IMR-90 (cell line): ENCODE data around the gene KRTAP10-11. TPM values are rescaled to one million over a fixed set of nuclear protein-coding genes. Genes with fewer than 3 reads are reported as not detected.

Source experiments
- ATAC-seq: fragments of 200-7000 bp; cut with Tn5 transposase; 2 replicates; pipeline ENCODE4 v1.9.1; 2020; ENCODE audit warnings: low read depth, mild to moderate bottlenecking, moderate library complexity
- BruUV-seq: library from RNA; stranded (reverse); fragments of 400-500 nt; replicated peaks from 2 replicates; lab custom pipeline; 2021; lab: Mats Ljungman, UMichigan
- CTCF ChIA-PET: fragments of 300-600 bp; formaldehyde crosslinking; extraction: SDS; loops from one replicate; lab custom pipeline; 2021; ENCODE audit warnings: antibody characterized with exemption; lab: Yijun Ruan, JAX
- POLR2A ChIA-PET: fragments of 300-600 bp; sonication (Branson Sonifier 250); formaldehyde crosslinking; loops from one replicate; lab custom pipeline; 2022; ENCODE audit warnings: antibody characterized with exemption; ENCODE audit not compliant: unreplicated experiment; lab: Charles Lee
- DNase-seq: peaks from one replicate; pipeline ENCODE4 v3.0.0; 2013
- H2AFZ ChIP-seq: replicated peaks from 2 replicates; pipeline ENCODE3; 2013; ENCODE audit warnings: low read length, mild to moderate bottlenecking; ENCODE audit not compliant: poor library complexity
- H2AK5ac ChIP-seq: 2 replicates; pipeline ENCODE4 v1.6.1; 2013; ENCODE audit warnings: low read depth, low read length, inconsistent platforms
- H2AK9ac ChIP-seq: replicated peaks from 2 replicates; pipeline ENCODE3; 2013; ENCODE audit warnings: mild to moderate bottlenecking, low read depth, low read length, moderate library complexity; ENCODE audit not compliant: poor library complexity
- H2BK120ac ChIP-seq: 2 replicates; pipeline ENCODE4 v1.6.1; 2013; ENCODE audit warnings: low read depth, low read length, inconsistent platforms
- H2BK15ac ChIP-seq: 3 replicates; pipeline ENCODE4 v1.6.1; 2013; ENCODE audit warnings: low read depth, low read length, inconsistent platforms
- H2BK20ac ChIP-seq: 2 replicates; pipeline ENCODE4 v1.6.1; 2013; ENCODE audit warnings: low read depth, mild to moderate bottlenecking, inconsistent platforms, low read length, moderate library complexity
- H2BK5ac ChIP-seq: 2 replicates; pipeline ENCODE4 v1.6.1; 2013; ENCODE audit warnings: mild to moderate bottlenecking, low read depth, low read length, inconsistent platforms; ENCODE audit not compliant: poor library complexity, severe bottlenecking
- H3K14ac ChIP-seq: replicated peaks from 2 replicates; pipeline ENCODE4 v1.6.1; 2013; ENCODE audit warnings: low read depth, low read length, inconsistent platforms
- H3K18ac ChIP-seq: 2 replicates; pipeline ENCODE4 v1.6.1; 2013; ENCODE audit warnings: low read depth, low read length, control low read depth
- H3K23ac ChIP-seq: 2 replicates; pipeline ENCODE4 v1.6.1; 2013; ENCODE audit warnings: low read depth, low read length, inconsistent platforms
- H3K27ac ChIP-seq: 2 replicates; pipeline ENCODE4 v1.5.1; 2013; ENCODE audit warnings: mild to moderate bottlenecking, control low read depth, low read length; ENCODE audit not compliant: insufficient read depth
- H3K27me3 ChIP-seq: 2 replicates; pipeline ENCODE4 v1.6.1; 2013; ENCODE audit warnings: low read length; ENCODE audit not compliant: control insufficient read depth, insufficient read depth
- H3K36me3 ChIP-seq: 2 replicates; pipeline ENCODE4 v1.6.1; 2013; ENCODE audit warnings: low read length, mixed read lengths; ENCODE audit not compliant: control insufficient read depth, insufficient read depth
- H3K4ac ChIP-seq: 2 replicates; pipeline ENCODE4 v1.6.1; 2013; ENCODE audit warnings: low read depth, low read length, inconsistent platforms
- H3K4me1 ChIP-seq: 2 replicates; pipeline ENCODE4 v1.6.1; 2013; ENCODE audit warnings: low read length, mixed read lengths; ENCODE audit not compliant: control insufficient read depth, insufficient read depth
- H3K4me2 ChIP-seq: 2 replicates; pipeline ENCODE4 v1.6.1; 2013; ENCODE audit warnings: low read depth, mild to moderate bottlenecking, control low read depth, low read length, moderate library complexity
- H3K4me3 ChIP-seq: 2 replicates; pipeline ENCODE4 v1.5.1; 2013; ENCODE audit warnings: low read depth, mild to moderate bottlenecking, control low read depth, low read length, moderate library complexity; ENCODE audit not compliant: insufficient read depth
- H3K56ac ChIP-seq: 2 replicates; pipeline ENCODE4 v1.6.1; 2013; ENCODE audit warnings: low read length, inconsistent platforms; ENCODE audit not compliant: insufficient read depth; ENCODE audit errors: extremely low read depth
- H3K79me1 ChIP-seq, 2 experiments: 2 replicates each; pipeline ENCODE4 v1.6.1; 2013; ENCODE audit warnings: low read length in 2 of 2, inconsistent platforms in 1 of 2, low read depth in 1 of 2
- H3K9ac ChIP-seq: 2 replicates; pipeline ENCODE4 v1.6.1; 2013; ENCODE audit warnings: low read depth, low read length, control low read depth
- H3K9me1 ChIP-seq: 2 replicates; pipeline ENCODE4 v1.6.1; 2013; ENCODE audit warnings: low read length, inconsistent platforms; ENCODE audit not compliant: insufficient read depth
- H3K9me3 ChIP-seq: 2 replicates; pipeline ENCODE4 v1.6.1; 2013; ENCODE audit warnings: low read length; ENCODE audit not compliant: control insufficient read depth, insufficient read depth
- H4K20me1 ChIP-seq: 2 replicates; pipeline ENCODE4 v1.6.1; 2013; ENCODE audit warnings: low read length, inconsistent platforms; ENCODE audit not compliant: insufficient read depth
- H4K5ac ChIP-seq: 2 replicates; pipeline ENCODE4 v1.6.1; 2013; ENCODE audit warnings: mild to moderate bottlenecking, low read depth, low read length, control low read depth
- H4K8ac ChIP-seq, 2 experiments: 2 replicates each; pipeline ENCODE4 v1.6.1; 2013; ENCODE audit warnings: low read depth in 2 of 2, low read length in 2 of 2, control low read depth in 1 of 2, inconsistent platforms in 1 of 2
- H4K91ac ChIP-seq: 2 replicates; pipeline ENCODE4 v1.6.1; 2013; ENCODE audit warnings: low read depth, low read length, inconsistent platforms; ENCODE audit not compliant: insufficient read depth
- BHLHE40 ChIP-seq: fragments of 150-350 bp; IDR thresholded peaks from 2 replicates; pipeline ENCODE4 v1.6.1; 2016; ENCODE audit warnings: mild to moderate bottlenecking, low read depth, low read length
- CEBPB ChIP-seq: IDR thresholded peaks from 2 replicates; pipeline ENCODE4 v1.6.1; 2012; ENCODE audit warnings: low read depth, low read length, improper control_type of control experiment
- CHD1 ChIP-seq: IDR thresholded peaks from 2 replicates; pipeline ENCODE4 v1.6.1; 2012; ENCODE audit warnings: low read depth, low read length, improper control_type of control experiment
- CTCF ChIP-seq: conservative IDR thresholded peaks from 2 replicates; pipeline ENCODE4 v1.5.1; 2012; ENCODE audit warnings: mild to moderate bottlenecking, low read depth, low read length, improper control_type of control experiment
- ELK1 ChIP-seq: fragments of 150-350 bp; IDR thresholded peaks from 2 replicates; pipeline ENCODE4 v1.6.1; 2016; ENCODE audit warnings: low read depth, mild to moderate bottlenecking, low read length, moderate library complexity, borderline replicate concordance
- FOS ChIP-seq: fragments of 150-350 bp; IDR thresholded peaks from 2 replicates; pipeline ENCODE4 v1.6.1; 2016; ENCODE audit warnings: low read depth, low read length
- MAFK ChIP-seq: IDR thresholded peaks from 2 replicates; pipeline ENCODE4 v1.6.1; 2012; ENCODE audit warnings: low read depth, low read length, improper control_type of control experiment
- MXI1 ChIP-seq: IDR thresholded peaks from 2 replicates; pipeline ENCODE4 v1.6.1; 2012; ENCODE audit warnings: low read depth, mild to moderate bottlenecking, low read length, moderate library complexity, borderline replicate concordance
- NFE2L2 ChIP-seq: fragments of 150-350 bp; IDR thresholded peaks from 2 replicates; pipeline ENCODE4 v1.6.1; 2016; ENCODE audit warnings: low read depth, mild to moderate bottlenecking, low read length
- POLR2A ChIP-seq: IDR thresholded peaks from 2 replicates; pipeline ENCODE4 v1.6.1; 2012; ENCODE audit warnings: mild to moderate bottlenecking, low read depth, low read length
- RAD21 ChIP-seq: IDR thresholded peaks from 2 replicates; pipeline ENCODE4 v1.6.1; 2012; ENCODE audit warnings: low read length, improper control_type of control experiment
- RCOR1 ChIP-seq: IDR thresholded peaks from 2 replicates; pipeline ENCODE4 v1.6.1; 2012; ENCODE audit warnings: mild to moderate bottlenecking, low read length, improper control_type of control experiment; ENCODE audit not compliant: insufficient replicate concordance
- RFX5 ChIP-seq: IDR thresholded peaks from 2 replicates; pipeline ENCODE4 v1.8.0; 2012; ENCODE audit warnings: low read depth, mild to moderate bottlenecking, low read length, moderate library complexity
- SMC3 ChIP-seq: fragments of 150-350 bp; IDR thresholded peaks from 2 replicates; pipeline ENCODE4 v1.6.1; 2016; ENCODE audit warnings: low read depth, mild to moderate bottlenecking, antibody characterized with exemption, low read length, moderate library complexity
- USF2 ChIP-seq: fragments of 150-350 bp; IDR thresholded peaks from 2 replicates; pipeline ENCODE4 v1.6.1; 2017; ENCODE audit warnings: mild to moderate bottlenecking, antibody characterized with exemption, low read length, low read depth
- WGBS, 2 experiments: methylation state at CpG; one replicate each; pipeline versions ENCODE4 v1.1.5 to v1.1.7; 2013; ENCODE audit warnings: missing lambda C conversion rate in 2 of 2; ENCODE audit not compliant: insufficient read length in 1 of 2; ENCODE audit errors: extremely low coverage in 2 of 2; 5-methylcytosine and 5-hydroxymethylcytosine counted together
- dilution Hi-C: fragments of 300-500 bp; cut with HindIII; formaldehyde crosslinking; loops from one replicate; pipeline ENCODE4 v1.14.3; 2018; ENCODE audit warnings: low sequenced_read_pairs; ENCODE audit not compliant: unreplicated experiment
- in situ Hi-C: fragments of 300-500 bp; cut with MboI; formaldehyde crosslinking; loops from 3 replicates; pipeline ENCODE4 v1.14.3; 2019; ENCODE audit warnings: low sequenced_read_pairs, inconsistent platforms, mixed read lengths
- intact Hi-C: fragments of 100-400 bp; cut with micrococcal nuclease; formaldehyde crosslinking; loops from 2 replicates; pipeline ENCODE4 v1.10.0; 2022
- polyA plus RNA-seq, 3 experiments: library from polyadenylated mRNA; depleted of rRNA; stranded (reverse); fragments of >200 nt; gene quantifications; 2 replicates each; pipeline ENCODE4 v1.2.3, GENCODE V29; 2012; ENCODE audit warnings: low replicate concordance in 1 of 3
- total RNA-seq: library from RNA; depleted of rRNA; stranded (reverse); fragments of >200 nt; gene quantifications from 2 replicates; pipeline ENCODE4 v1.2.3, GENCODE V29; 2012

KRTAP10-11 gene
- total and polyA plus RNA-seq, 2 of the 4 experiments (the other 2 are of a cell fraction), result not detected

GRCh38 chr21:44684077-44684476 is 37.9 kb downstream of the KRTAP10-11 start:
- no peak overlapping the region for H2BK15ac ChIP-seq
- H2BK5ac ChIP-seq, result no peak overlapping the region
- DNase-seq (no peak), ATAC-seq (no peak)
- intact Hi-C loops (no loop called here), in situ Hi-C loops (no loop called here), dilution Hi-C loops (no loop called here)
- H3K18ac ChIP-seq, result no peak overlapping the region
- no peaks in the 10 kb centered on the region for H4K20me1 ChIP-seq
- H4K8ac ChIP-seq, result no peak overlapping the region
- H3K36me3 ChIP-seq, result no peaks in the 10 kb centered on the region
- no peak overlapping the region for H3K56ac ChIP-seq
- no peaks in the 10 kb centered on the region for H3K9me3 ChIP-seq
- no peak overlapping the region for H2BK20ac ChIP-seq
- H3K4me2 ChIP-seq, result no peak overlapping the region
- ChIA-PET POLR2A (no interaction called here), CTCF (no interaction called here)
- H3K79me1 ChIP-seq, result no peaks in the 10 kb centered on the region
- WGBS, 2 experiments, result 51% methylated on average over 5 of the region's 7 CpGs; no CpG with 5 or more reads in 1 of the 2 experiments
- H2AK5ac ChIP-seq, result no peak overlapping the region
- no peak overlapping the region for H2AFZ ChIP-seq
- no peak overlapping the region for H3K4ac ChIP-seq
- no peak overlapping the region for H3K27ac ChIP-seq
- H3K14ac ChIP-seq, result no peak overlapping the region
- no peak overlapping the region for H3K9ac ChIP-seq
- H3K4me1 ChIP-seq, result no peaks in the 10 kb centered on the region
- no peak overlapping the region for H4K91ac ChIP-seq
- BruUV-seq, result no TSS peak
- no peak overlapping the region for H4K5ac ChIP-seq
- TF ChIP-seq CTCF (no peak), ELK1 (no peak), CHD1 (no peak), RAD21 (no peak), RFX5 (no peak), POLR2A (no peak), USF2 (no peak), MAFK (no peak), FOS (no peak), RCOR1 (no peak), MXI1 (no peak), BHLHE40 (no peak), CEBPB (no peak), SMC3 (no peak), NFE2L2 (no peak)
- peaks cover 32% of the 10 kb centered on the region for H3K27me3 ChIP-seq
- no peak overlapping the region for H3K4me3 ChIP-seq
- H2AK9ac ChIP-seq, result no peak overlapping the region
- H3K9me1 ChIP-seq, result no peaks in the 10 kb centered on the region
- no peak overlapping the region for H3K23ac ChIP-seq
- no peak overlapping the region for H2BK120ac ChIP-seq
